Prostate gland (tissue), 2 donors: ENCODE results near the gene PLAAT4.

Experiments
- CTCF ChIP-seq, 4 experiments: fragments of 200-600 bp in 2 of 4; fragments of 450-650 bp in 2 of 4; sonication (generic) in 2 of 4; IDR thresholded peaks; 1 replicate in 3 of 4; 2 replicates in 1 of 4; pipeline ENCODE4 v1.5.1; 2016 to 2019; ENCODE audit warnings: antibody characterized with exemption in 4 of 4, mild to moderate bottlenecking in 2 of 4, moderate library complexity in 2 of 4
- POLR2A ChIP-seq: fragments of 450-650 bp; IDR thresholded peaks from one replicate; pipeline ENCODE4 v1.6.1; 2016; ENCODE audit warnings: antibody characterized with exemption, mild to moderate bottlenecking

- TF ChIP-seq CTCF (IDR thresholded peaks at IDR 0.05) = no peak
- no peak for TF ChIP-seq POLR2A
Observed at GRCh38 chr11:63530021-63530420, 6.6 kb upstream of the PLAAT4 start.
